GM19238 (cell line): ENCODE results near the gene NBEAL2.
"Not testable (repeated sequence)": the region's sequence is repeated elsewhere in the genome, so short reads cannot be mapped to it uniquely, and the experiment has no call there.

Experiments used
- DNase-seq: peaks from one replicate; pipeline ENCODE4 v3.0.0; 2011; ENCODE audit warnings: low spot score; ENCODE audit not compliant: insufficient read length

NBEAL2 gene

GRCh38 chr3:47010910-47011309 is 31.4 kb downstream of the NBEAL2 start:
- no peak for DNase-seq

GRCh38 chr3:47011371-47011770 is 31.9 kb downstream of the NBEAL2 start:
- no peak for DNase-seq

GRCh38 chr3:47012342-47013230 is 33.1 kb downstream of the NBEAL2 start:
- no peak for DNase-seq

GRCh38 chr3:47013231-47013630 is 33.8 kb downstream of the NBEAL2 start:
- no peak for DNase-seq

DNA sequence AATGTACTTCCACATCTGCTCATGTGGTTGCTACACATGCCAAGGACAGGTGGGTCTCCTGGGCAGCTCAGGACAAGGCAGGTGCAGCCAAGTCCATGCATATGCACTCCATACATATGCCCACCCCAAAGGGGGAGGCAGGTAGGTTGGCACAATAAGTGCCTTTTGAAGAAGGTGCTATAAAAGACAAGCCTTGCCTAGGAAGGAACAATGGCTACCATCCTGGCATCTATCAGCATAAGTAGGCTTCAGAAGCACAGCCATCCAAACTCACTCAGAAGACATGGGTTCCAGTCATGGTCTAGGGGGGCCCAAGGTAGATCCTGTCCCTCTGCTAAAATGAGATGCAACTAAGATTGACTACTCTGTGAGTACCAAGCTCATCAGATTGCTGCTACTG is 34.6 kb downstream of the NBEAL2 start:
- DNase-seq: no peak

- no peak for DNase-seq
Observed at GRCh38 chr3:47015151-47015550, 35.7 kb downstream of the NBEAL2 start.

DNA sequence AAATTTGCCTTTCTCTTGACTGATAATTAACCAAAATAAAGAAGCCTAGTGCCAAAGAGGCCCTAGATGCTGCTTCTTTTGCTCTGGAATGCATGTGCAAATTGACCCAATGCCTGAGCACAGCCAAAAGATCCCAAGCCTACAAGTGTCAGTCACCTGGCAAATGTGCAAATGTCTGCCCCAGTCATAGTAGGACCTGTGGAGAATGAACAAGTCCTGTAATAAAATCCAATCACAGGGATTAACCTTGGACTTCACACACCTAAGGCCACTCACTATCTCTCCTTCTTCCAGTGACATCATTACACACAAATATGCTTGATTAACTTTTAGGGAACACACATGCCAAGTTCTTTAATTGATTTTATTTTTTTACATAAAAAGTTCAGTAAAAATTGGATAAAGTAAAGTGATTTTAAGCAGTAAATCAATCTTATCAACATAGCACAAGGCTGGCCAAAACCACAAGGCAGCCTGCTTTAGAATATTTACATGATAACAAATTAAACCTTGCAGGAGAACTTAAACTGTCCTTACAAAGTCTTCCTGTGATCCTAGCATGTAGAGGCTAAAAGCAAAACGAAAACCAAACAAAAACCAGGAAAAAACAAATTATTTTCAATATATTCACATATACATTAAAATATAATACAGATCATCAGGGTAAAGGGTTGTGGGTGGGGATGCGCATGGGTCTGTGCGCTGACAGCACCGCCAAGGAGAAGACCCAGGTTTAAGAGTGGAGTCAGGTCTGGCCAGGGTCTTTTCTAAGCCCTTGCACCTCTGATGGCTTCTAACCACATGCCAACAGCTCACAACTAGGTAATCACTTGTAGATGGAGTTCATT is 36.8 kb downstream of the NBEAL2 start:
- no peak for DNase-seq

GRCh38 chr3:47016934-47017435 is 37.5 kb downstream of the NBEAL2 start:
- DNase-seq: no peak

- DNase-seq: no peak
Observed at GRCh38 chr3:47017504-47018268, 38.2 kb downstream of the NBEAL2 start.

- DNase-seq: no peak
Observed at GRCh38 chr3:47018269-47018611, 38.8 kb downstream of the NBEAL2 start.

- no peak for DNase-seq
Observed at GRCh38 chr3:47019201-47019600, 39.7 kb downstream of the NBEAL2 start.

- DNase-seq: no peak
Observed at GRCh38 chr3:47020311-47020710, 40.8 kb downstream of the NBEAL2 start.

GRCh38 chr3:47022641-47023071 is 43.2 kb downstream of the NBEAL2 start:
- no peak for DNase-seq

GRCh38 chr3:47024932-47025331 is 45.5 kb downstream of the NBEAL2 start:
- DNase-seq: no peak

DNA sequence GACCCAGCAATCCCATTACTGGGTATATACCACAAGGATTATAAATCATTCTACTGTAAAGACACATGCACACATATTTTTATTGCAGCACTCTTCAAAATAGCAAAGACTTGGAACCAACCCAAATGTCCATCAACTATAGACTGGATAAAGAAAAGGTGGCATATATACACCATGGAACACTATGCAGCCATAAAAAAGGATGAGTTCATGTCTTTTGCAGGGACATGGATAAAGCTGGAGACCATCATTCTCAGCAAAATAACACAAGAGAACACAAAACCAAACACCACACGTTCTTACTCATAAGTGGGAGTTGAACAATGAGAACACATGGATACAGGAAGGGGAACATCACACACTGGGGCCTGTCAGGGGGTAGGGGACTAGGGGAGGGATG is 47.0 kb downstream of the NBEAL2 start:
- DNase-seq: not testable (repeated sequence)

DNA sequence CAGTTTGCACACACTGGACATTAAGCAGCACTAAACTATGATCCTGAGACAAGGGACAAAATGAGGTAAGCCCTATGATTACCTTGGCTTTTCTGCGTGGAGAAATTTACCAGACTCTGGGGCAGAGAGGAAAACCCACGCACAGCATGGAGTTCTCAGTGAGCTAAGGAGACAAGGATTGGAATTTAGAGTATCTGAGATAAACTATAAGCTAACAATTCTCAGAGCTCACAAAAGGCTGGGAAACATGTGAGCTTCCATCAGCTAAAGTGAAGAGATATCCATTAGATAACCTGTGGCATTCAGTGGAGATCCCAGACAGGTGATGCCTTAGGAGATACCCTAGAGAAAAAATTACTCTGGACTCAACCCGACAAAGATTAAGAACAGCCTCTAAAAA is 48.7 kb downstream of the NBEAL2 start:
- no peak for DNase-seq

DNA sequence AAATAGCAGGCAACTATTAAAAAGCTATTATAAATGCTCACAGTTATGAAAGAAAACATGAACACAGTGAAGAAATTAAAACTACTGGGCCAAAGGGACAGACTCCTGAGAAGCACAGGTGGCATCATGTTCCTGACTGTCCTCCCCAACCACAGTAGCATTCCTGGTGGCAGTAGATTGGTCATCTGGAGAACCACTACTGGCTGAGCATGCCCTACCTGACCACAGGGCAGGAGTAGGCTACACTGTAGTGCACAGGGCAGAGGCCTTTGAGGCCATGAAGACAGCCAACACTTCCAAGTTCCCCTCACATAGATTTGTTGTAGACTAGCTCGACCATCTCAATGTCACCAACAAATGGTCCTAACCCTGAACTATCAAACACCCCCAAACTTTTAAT is 49.2 kb downstream of the NBEAL2 start:
- DNase-seq: no peak

DNA sequence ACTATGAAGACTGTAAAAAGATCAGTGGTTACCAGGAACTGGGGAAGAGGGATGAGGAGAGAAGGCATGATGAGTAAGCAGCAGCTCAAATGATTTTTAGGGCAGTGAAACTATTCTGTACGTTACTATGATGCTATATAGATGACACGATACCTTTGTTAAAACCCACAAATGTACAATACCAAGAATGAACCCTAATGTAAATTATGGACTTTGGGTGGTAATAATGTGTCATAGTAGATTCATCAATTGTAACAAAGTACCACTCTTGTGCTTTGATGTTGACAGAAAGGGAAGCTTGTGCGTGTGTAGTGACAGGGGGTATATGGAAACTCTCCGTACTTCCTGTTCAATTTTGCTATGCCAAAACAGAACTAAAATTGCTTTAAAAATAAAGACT is 51.6 kb downstream of the NBEAL2 start:
- not testable (repeated sequence) for DNase-seq

DNA sequence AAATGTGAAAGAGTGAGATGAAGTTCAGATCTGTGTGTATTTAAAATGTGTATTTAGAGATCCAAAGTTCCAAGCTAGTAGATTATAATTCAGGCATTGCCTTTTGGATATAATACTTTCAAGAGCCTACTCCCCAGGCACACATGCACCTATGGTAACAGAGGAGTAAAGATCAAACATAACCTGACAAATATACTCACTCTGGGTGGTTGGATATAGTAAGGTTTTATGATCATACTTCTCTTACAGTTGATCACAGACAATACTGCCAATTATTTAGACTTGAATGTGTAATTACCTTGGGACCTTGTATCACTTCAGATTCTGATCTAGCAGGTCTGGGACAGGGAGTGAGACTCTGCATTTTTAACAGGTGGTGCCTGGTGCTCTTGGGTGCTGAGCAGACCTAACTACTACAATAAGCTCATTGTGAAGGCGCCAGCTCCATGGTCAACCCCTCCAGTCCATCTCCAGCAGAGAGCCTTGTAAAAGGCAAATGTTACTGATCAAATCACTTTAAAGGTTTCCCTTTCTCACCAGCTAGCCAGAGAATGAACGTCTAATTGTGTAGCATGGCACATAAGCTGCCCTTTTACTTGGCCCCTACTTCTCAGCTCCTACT is 55.5 kb downstream of the NBEAL2 start:
- no peak for DNase-seq

GRCh38 chr3:47035645-47036044 is 56.2 kb downstream of the NBEAL2 start:
- no peak for DNase-seq

- no peak for DNase-seq
Observed at GRCh38 chr3:47036145-47036544, 56.7 kb downstream of the NBEAL2 start.
